HUES48 (cell line): ENCODE results near the gene GRAMD4.

Source experiments
- H3K27ac ChIP-seq: one replicate; pipeline ENCODE4 v1.7.0; 2013; ENCODE audit warnings: low read depth, low read length, inconsistent platforms
- H3K27me3 ChIP-seq: 2 replicates; pipeline ENCODE4 v1.6.1; 2013; ENCODE audit warnings: mild to moderate bottlenecking, low read length; ENCODE audit not compliant: control insufficient read depth, insufficient read depth
- H3K36me3 ChIP-seq: 2 replicates; pipeline ENCODE4 v1.6.1; 2013; ENCODE audit warnings: low read length; ENCODE audit not compliant: control insufficient read depth, insufficient read depth
- H3K4me1 ChIP-seq: 2 replicates; pipeline ENCODE4 v1.6.1; 2013; ENCODE audit warnings: mild to moderate bottlenecking, low read length; ENCODE audit not compliant: control insufficient read depth, insufficient read depth
- H3K4me3 ChIP-seq: 2 replicates; pipeline ENCODE4 v1.5.1; 2013; ENCODE audit warnings: mild to moderate bottlenecking, low read depth, low read length
- H3K9ac ChIP-seq: 2 replicates; pipeline ENCODE4 v1.6.1; 2013; ENCODE audit warnings: mild to moderate bottlenecking, low read depth, low read length, moderate library complexity
- H3K9me3 ChIP-seq: 2 replicates; pipeline ENCODE4 v1.6.1; 2013; ENCODE audit warnings: low read length; ENCODE audit not compliant: control insufficient read depth, insufficient read depth

Gene GRAMD4

GRCh38 chr22:46655861-46656608 is 35.8 kb downstream of the GRAMD4 start:
- Histone ChIP-seq H3K27ac (no peak overlapping the region), H3K27me3 (no peaks in the 10 kb centered on the region), H3K9me3 (no peaks in the 10 kb centered on the region), H3K36me3 (no peaks in the 10 kb centered on the region), H3K9ac (no peak overlapping the region), H3K4me1 (no peaks in the 10 kb centered on the region), H3K4me3 (no peak overlapping the region)

DNA sequence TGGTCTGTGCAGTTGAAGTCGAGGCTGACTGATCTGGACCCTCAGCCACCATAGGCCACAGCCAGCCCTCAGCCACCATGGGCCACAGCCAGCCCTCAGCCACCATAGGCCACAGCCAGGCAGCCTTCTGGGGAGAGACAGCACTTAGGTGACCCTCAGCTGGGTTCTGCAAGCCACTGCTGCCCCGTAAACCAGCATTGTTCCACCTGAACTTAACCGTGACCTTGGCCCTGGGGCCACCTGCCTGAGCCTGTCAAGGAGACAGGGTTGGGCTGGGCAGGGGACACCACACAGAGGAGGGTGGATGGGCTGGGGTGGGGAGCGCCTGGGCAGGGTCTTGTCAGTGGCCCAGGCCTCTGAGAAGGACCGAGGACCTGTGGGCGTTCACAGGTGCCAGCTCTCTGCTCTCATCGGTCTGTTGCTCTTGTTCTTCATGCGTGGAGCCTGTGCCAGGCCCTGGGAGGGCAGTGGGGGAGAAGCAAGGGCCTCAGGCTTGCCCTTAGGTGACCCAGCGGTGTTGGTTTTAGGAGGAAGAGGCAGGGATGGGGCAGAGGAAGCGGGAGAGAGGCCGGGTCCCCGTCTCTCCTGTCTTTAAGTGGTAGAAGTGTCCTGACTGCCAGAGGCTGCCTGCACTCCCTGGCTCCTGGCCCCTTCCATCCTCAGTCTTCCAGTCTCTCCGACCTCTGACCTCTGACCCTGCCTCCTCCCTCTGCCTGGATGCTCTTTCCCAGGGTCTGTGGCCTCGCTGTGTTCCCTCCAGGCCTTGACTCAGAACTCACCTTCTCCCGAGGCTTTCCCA is 36.9 kb downstream of the GRAMD4 start:
- Histone ChIP-seq H3K4me3 (no peak overlapping the region), H3K36me3 (no peaks in the 10 kb centered on the region), H3K4me1 (no peaks in the 10 kb centered on the region), H3K9ac (no peak overlapping the region), H3K9me3 (no peaks in the 10 kb centered on the region), H3K27ac (no peak overlapping the region), H3K27me3 (no peaks in the 10 kb centered on the region)

DNA sequence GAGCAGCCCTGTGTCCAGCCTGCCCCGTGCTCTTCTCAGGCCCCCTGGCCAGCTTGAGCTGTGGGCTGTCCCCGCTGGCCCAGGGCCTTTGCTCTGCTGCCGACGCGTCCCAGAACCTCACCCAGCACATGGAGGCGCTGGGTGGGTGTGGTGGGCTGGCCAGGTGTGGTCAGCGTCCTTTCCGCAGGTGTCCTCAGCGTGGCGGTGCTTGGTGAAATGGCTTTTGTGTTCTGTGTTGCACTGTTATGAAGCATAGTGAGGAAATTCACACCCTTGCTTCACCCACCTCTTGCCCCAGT is 37.4 kb downstream of the GRAMD4 start:
- no peaks in the 10 kb centered on the region for H3K4me1 ChIP-seq
- H3K27me3 ChIP-seq: no peaks in the 10 kb centered on the region
- no peak overlapping the region for H3K4me3 ChIP-seq

DNA sequence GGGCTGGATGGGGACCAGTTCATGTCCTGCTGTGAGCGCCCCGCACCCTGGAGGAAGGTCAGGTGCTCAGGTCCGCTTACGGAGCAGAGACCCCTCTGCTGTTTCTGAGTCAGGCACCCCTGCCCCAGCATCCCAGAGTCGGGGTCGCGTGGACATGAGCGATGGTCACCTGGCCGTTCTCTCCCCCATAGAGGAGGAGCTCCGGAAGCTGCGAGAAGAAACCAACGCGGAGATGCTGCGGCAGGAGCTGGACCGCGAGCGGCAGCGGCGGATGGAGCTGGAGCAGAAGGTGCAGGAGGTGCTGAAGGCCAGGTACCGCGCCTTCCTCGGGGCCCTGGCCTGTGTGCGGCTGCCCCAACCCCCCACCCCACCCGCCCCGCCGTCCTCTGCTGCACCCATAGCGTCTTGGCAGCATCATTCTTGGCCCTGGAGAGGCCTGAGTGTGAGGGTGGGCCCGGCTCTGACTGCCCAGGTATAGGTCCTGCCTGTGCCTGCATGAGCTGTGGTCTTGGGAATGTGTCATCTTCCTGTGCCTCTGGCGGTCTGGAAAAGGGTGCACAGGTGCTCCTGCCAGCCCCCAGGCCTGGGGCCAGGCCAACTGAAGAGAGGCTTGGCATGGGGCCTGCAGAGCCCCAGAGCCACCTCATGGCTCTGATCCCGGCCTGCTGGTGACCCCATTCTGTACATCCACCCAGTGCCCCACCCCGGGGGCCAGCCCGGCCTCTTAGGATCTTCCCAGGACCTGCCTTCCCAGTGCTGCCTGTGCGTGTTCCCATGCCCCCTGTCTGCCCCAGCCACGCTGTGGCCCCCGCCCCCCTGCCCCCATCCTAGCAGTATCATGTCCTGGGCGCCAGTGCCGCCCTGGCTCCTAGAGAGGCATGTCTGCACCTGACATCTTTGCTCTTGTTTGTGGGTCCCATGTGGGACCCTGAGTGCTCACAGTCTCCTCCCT is 38.1 kb downstream of the GRAMD4 start:
- H3K36me3 ChIP-seq: no peaks in the 10 kb centered on the region
- H3K4me1 ChIP-seq: no peaks in the 10 kb centered on the region
- no peaks in the 10 kb centered on the region for H3K27me3 ChIP-seq
- no peak overlapping the region for H3K27ac ChIP-seq
- no peak overlapping the region for H3K4me3 ChIP-seq
- H3K9ac ChIP-seq: no peak overlapping the region
- no peaks in the 10 kb centered on the region for H3K9me3 ChIP-seq

More for the DNA sequence above, 37.4 kb downstream of the GRAMD4 start:
- Histone ChIP-seq H3K27ac (no peak overlapping the region), H3K9ac (no peak overlapping the region), H3K36me3 (no peaks in the 10 kb centered on the region), H3K9me3 (no peaks in the 10 kb centered on the region)

GRCh38 chr22:46659059-46659790 is 39.0 kb downstream of the GRAMD4 start:
- Histone ChIP-seq H3K4me1 (no peaks in the 10 kb centered on the region), H3K27me3 (no peaks in the 10 kb centered on the region), H3K27ac (no peak overlapping the region), H3K9me3 (no peaks in the 10 kb centered on the region), H3K9ac (no peak overlapping the region), H3K36me3 (no peaks in the 10 kb centered on the region), H3K4me3 (no peak overlapping the region)

DNA sequence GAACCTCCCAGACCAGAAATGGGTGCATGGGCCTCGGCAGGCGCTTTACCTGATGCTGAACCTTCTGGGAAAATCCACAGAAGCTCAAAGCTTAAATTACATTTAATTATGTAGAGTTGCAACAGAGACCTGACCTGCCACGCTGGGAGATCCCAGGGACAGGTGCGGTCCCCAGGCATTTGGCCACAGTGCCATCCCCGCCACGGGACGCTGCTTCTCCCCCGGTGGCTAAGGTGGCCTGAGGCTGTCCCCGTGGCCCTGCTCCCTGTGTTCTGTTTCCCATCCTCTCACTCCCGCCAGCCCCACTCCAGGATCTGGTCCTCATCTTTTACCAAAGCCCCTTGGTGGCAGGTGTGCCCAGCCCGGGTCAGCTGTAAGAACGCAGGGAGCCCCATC is 39.6 kb downstream of the GRAMD4 start:
- Histone ChIP-seq H3K27me3 (no peaks in the 10 kb centered on the region), H3K36me3 (no peaks in the 10 kb centered on the region), H3K9me3 (no peaks in the 10 kb centered on the region), H3K4me3 (no peak overlapping the region), H3K4me1 (no peaks in the 10 kb centered on the region), H3K27ac (no peak overlapping the region), H3K9ac (no peak overlapping the region)

DNA sequence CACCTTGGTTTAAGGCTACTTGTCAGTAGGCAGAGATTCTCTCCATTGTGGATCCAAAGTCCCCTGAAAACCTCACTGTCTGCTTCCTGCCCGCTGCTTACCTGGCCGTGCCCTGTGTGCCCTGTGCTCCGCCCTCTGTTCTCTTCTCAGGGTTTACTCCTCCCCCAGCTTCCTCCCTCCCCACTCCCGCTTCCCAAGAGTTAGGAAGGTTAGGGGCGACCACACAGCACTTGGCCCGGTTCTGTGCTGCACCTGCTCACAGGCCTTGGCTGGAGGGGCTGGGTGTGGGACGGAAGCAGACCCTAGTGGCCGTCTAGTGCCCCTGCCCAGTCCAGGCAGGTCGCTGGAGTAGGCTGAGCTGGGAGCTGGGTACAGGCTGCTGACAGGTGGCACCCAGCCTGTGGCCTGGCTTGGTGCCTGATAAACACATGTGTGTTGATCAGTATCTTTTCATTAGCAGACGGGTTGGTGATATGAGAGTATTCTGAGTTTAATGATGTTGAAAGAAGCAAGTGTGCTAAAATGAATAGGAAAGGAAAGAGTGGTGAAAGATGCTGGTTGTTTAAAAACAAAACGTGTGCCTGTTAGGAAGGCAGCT is 40.5 kb downstream of the GRAMD4 start:
- no peak overlapping the region for H3K4me3 ChIP-seq
- no peaks in the 10 kb centered on the region for H3K4me1 ChIP-seq
- H3K27ac ChIP-seq: no peak overlapping the region
- H3K36me3 ChIP-seq: no peaks in the 10 kb centered on the region
- H3K9me3 ChIP-seq: no peaks in the 10 kb centered on the region
- H3K27me3 ChIP-seq: no peaks in the 10 kb centered on the region
- no peak overlapping the region for H3K9ac ChIP-seq

GRCh38 chr22:46661221-46661851 is 41.1 kb downstream of the GRAMD4 start:
- no peak overlapping the region for H3K27ac ChIP-seq
- no peaks in the 10 kb centered on the region for H3K4me1 ChIP-seq
- no peak overlapping the region for H3K4me3 ChIP-seq
- H3K9me3 ChIP-seq: no peaks in the 10 kb centered on the region
- no peaks in the 10 kb centered on the region for H3K27me3 ChIP-seq
- H3K36me3 ChIP-seq: no peaks in the 10 kb centered on the region
- no peak overlapping the region for H3K9ac ChIP-seq

GRCh38 chr22:46662226-46662625 is 42.0 kb downstream of the GRAMD4 start:
- Histone ChIP-seq H3K4me1 (no peaks in the 10 kb centered on the region), H3K4me3 (no peak overlapping the region), H3K27ac (no peak overlapping the region), H3K9me3 (no peaks in the 10 kb centered on the region), H3K27me3 (no peaks in the 10 kb centered on the region), H3K36me3 (no peaks in the 10 kb centered on the region), H3K9ac (no peak overlapping the region)

- Histone ChIP-seq H3K4me3 (no peak overlapping the region), H3K9ac (no peak overlapping the region), H3K27me3 (no peaks in the 10 kb centered on the region), H3K27ac (no peak overlapping the region), H3K9me3 (no peaks in the 10 kb centered on the region), H3K36me3 (no peaks in the 10 kb centered on the region), H3K4me1 (no peaks in the 10 kb centered on the region)
Measured at GRCh38 chr22:46663001-46663400, 42.8 kb downstream of the GRAMD4 start.
